ENCODE measurements around the gene SLC27A6. TPM values are rescaled to one million over a fixed set of nuclear protein-coding genes. Genes with fewer than 3 reads are reported as not detected.

The SLC27A6 gene
- total RNA-seq, 1 experiment from 2014 or later = not detected

- BruUV-seq (replicated peaks) = no TSS peak
- ATAC-seq (no peak), DNase-seq (no peak)
- no peaks in the 10 kb centered on the region for H3K36me3 ChIP-seq (ENCODE audit: low read depth, low read length)
- H3K27ac ChIP-seq (ENCODE audit: low read length) = no peak overlapping the region
- no peaks in the 10 kb centered on the region for H3K9me3 ChIP-seq (ENCODE audit: low read length)
- no peaks in the 10 kb centered on the region for H3K79me2 ChIP-seq (ENCODE audit: low read length)
- H3K4me3 ChIP-seq (ENCODE audit: low read length) = no peak overlapping the region
- H3K9me2 ChIP-seq (replicated peaks; ENCODE audit: low read length) = no peaks in the 10 kb centered on the region
- H4K20me1 ChIP-seq (ENCODE audit: low read length) = no peaks in the 10 kb centered on the region
- TF ChIP-seq CTCF (conservative IDR thresholded peaks at IDR 0.05; ENCODE audit: low read depth, low read length) (no peak), EZH2 (IDR thresholded peaks at IDR 0.05; ENCODE audit: low read length, unreplicated experiment) (no peak), EZH2phosphoT487 (IDR thresholded peaks at IDR 0.05; ENCODE audit: borderline replicate concordance, low read length) (no peak)
- no peaks in the 10 kb centered on the region for H3F3A ChIP-seq (ENCODE audit: low read length, unreplicated experiment)
- intact Hi-C loops (cut with micrococcal nuclease) = no loop called here
- H3K4me2 ChIP-seq (ENCODE audit: low read length) = no peak overlapping the region
- ChIA-PET POLR2A (ENCODE audit: unreplicated experiment) (no interaction called here), CTCF (no interaction called here)
- H3K27me3 ChIP-seq (ENCODE audit: low read length) = peaks cover 9% of the 10 kb centered on the region; the same call in 1 of the 2 replicates
- no peak overlapping the region for H3K9ac ChIP-seq (ENCODE audit: low read length)
- H3K4me1 ChIP-seq (ENCODE audit: insufficient read depth, low read length) = no peaks in the 10 kb centered on the region
- H2AFZ ChIP-seq (ENCODE audit: low read length) = no peak overlapping the region
Observed at GRCh38 chr5:128966375-128966774, 1.1 kb downstream of the SLC27A6 start.

DNA sequence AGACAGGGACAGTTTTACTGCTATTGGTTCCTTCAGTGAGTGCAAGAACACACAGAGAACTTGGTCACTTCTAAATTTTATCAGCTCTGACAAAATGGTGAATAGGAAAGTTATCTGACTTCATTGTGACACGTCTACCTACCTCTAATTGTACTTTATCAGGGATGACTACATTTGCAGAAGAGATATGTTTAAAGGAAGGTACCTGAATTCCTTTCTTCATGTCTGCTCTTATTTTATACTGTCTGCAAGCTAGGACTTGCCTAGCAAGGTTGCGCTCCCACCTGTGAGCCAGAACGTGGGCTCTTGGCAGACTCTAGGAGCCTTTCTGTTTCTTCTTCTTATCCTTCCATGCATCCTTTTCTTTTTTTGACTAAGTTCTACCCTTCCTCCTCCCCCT, 1.6 kb downstream of the SLC27A6 start:
- intact Hi-C loops (cut with micrococcal nuclease) = no loop called here
- BruUV-seq (replicated peaks) = no TSS peak
- Histone ChIP-seq H3K4me2 (ENCODE audit: low read length) (no peak overlapping the region), H3F3A (ENCODE audit: low read length, unreplicated experiment) (no peaks in the 10 kb centered on the region), H4K20me1 (ENCODE audit: low read length) (no peaks in the 10 kb centered on the region), H3K27ac (ENCODE audit: low read length) (no peak overlapping the region), H3K79me2 (ENCODE audit: low read length) (no peaks in the 10 kb centered on the region), H3K9me2 (replicated peaks; ENCODE audit: low read length) (no peaks in the 10 kb centered on the region), H3K27me3 (ENCODE audit: low read length) (peaks cover 7% of the 10 kb centered on the region; the same call in 1 of the 2 replicates), H3K4me3 (ENCODE audit: low read length) (no peak overlapping the region), H3K9me3 (ENCODE audit: low read length) (no peaks in the 10 kb centered on the region), H2AFZ (ENCODE audit: low read length) (no peak overlapping the region), H3K9ac (ENCODE audit: low read length) (no peak overlapping the region), H3K4me1 (ENCODE audit: insufficient read depth, low read length) (no peaks in the 10 kb centered on the region), H3K36me3 (ENCODE audit: low read depth, low read length) (no peaks in the 10 kb centered on the region)
- CTCF ChIA-PET = no interaction called here
- ATAC-seq (no peak), DNase-seq (no peak)
- POLR2A ChIA-PET (ENCODE audit: unreplicated experiment) = no interaction called here
- no peak for TF ChIP-seq CTCF (conservative IDR thresholded peaks at IDR 0.05; ENCODE audit: low read depth, low read length)
- no peak for TF ChIP-seq EZH2phosphoT487 (IDR thresholded peaks at IDR 0.05; ENCODE audit: borderline replicate concordance, low read length)
- no peak for TF ChIP-seq EZH2 (IDR thresholded peaks at IDR 0.05; ENCODE audit: low read length, unreplicated experiment)

DNA sequence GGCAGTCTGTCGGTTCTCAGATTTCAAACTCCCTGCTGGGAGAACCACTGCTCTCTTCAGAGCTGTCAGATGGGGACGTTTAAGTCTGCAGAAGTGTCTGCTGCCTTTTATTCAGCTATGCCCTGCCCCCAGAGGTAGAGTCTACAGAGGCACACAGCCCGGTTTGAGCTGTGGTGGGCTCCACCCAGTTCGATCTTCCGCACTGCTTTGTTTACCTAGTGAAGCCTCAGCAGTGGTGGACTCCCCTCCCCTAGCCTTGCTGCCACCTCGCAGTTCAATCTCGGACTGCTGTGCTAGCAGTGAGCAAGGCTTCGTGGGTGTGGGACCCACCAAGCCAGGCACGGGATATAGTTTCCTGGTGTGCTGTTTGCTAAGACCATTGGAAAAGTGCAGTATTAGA, 8.0 kb downstream of the SLC27A6 start:
- Histone ChIP-seq H3K9ac (ENCODE audit: low read length) (no peak overlapping the region), H3K4me3 (ENCODE audit: low read length) (no peak overlapping the region), H3K27me3 (ENCODE audit: low read length) (peaks cover 30% of the 10 kb centered on the region), H3K9me2 (replicated peaks; ENCODE audit: low read length) (no peaks in the 10 kb centered on the region), H3K9me3 (ENCODE audit: low read length) (no peaks in the 10 kb centered on the region), H3K36me3 (ENCODE audit: low read depth, low read length) (no peaks in the 10 kb centered on the region), H2AFZ (ENCODE audit: low read length) (no peak overlapping the region), H3K4me1 (ENCODE audit: insufficient read depth, low read length) (no peaks in the 10 kb centered on the region), H3F3A (ENCODE audit: low read length, unreplicated experiment) (no peaks in the 10 kb centered on the region), H4K20me1 (ENCODE audit: low read length) (no peaks in the 10 kb centered on the region), H3K27ac (ENCODE audit: low read length) (no peak overlapping the region), H3K4me2 (ENCODE audit: low read length) (no peak overlapping the region), H3K79me2 (ENCODE audit: low read length) (no peaks in the 10 kb centered on the region)
- POLR2A ChIA-PET (ENCODE audit: unreplicated experiment) = no interaction called here
- BruUV-seq (replicated peaks) = no TSS peak
- CTCF ChIA-PET = no interaction called here
- no peak for DNase-seq
- TF ChIP-seq EZH2 (IDR thresholded peaks at IDR 0.05; ENCODE audit: low read length, unreplicated experiment) = no peak
- no peak for ATAC-seq
- intact Hi-C loops (cut with micrococcal nuclease) = no loop called here
